Measurements from ENCODE around the gene CFAP57. TPM values are rescaled to one million over a fixed set of nuclear protein-coding genes. Genes with fewer than 3 reads are reported as not detected.

Gene CFAP57
- total and polyA plus RNA-seq, 2 of the 8 experiments (the other 6 are each of a cell fraction or from before 2014, with no cell fraction given): 0.20 to 0.80 TPM

- TF ChIP-seq, protein P1, sequence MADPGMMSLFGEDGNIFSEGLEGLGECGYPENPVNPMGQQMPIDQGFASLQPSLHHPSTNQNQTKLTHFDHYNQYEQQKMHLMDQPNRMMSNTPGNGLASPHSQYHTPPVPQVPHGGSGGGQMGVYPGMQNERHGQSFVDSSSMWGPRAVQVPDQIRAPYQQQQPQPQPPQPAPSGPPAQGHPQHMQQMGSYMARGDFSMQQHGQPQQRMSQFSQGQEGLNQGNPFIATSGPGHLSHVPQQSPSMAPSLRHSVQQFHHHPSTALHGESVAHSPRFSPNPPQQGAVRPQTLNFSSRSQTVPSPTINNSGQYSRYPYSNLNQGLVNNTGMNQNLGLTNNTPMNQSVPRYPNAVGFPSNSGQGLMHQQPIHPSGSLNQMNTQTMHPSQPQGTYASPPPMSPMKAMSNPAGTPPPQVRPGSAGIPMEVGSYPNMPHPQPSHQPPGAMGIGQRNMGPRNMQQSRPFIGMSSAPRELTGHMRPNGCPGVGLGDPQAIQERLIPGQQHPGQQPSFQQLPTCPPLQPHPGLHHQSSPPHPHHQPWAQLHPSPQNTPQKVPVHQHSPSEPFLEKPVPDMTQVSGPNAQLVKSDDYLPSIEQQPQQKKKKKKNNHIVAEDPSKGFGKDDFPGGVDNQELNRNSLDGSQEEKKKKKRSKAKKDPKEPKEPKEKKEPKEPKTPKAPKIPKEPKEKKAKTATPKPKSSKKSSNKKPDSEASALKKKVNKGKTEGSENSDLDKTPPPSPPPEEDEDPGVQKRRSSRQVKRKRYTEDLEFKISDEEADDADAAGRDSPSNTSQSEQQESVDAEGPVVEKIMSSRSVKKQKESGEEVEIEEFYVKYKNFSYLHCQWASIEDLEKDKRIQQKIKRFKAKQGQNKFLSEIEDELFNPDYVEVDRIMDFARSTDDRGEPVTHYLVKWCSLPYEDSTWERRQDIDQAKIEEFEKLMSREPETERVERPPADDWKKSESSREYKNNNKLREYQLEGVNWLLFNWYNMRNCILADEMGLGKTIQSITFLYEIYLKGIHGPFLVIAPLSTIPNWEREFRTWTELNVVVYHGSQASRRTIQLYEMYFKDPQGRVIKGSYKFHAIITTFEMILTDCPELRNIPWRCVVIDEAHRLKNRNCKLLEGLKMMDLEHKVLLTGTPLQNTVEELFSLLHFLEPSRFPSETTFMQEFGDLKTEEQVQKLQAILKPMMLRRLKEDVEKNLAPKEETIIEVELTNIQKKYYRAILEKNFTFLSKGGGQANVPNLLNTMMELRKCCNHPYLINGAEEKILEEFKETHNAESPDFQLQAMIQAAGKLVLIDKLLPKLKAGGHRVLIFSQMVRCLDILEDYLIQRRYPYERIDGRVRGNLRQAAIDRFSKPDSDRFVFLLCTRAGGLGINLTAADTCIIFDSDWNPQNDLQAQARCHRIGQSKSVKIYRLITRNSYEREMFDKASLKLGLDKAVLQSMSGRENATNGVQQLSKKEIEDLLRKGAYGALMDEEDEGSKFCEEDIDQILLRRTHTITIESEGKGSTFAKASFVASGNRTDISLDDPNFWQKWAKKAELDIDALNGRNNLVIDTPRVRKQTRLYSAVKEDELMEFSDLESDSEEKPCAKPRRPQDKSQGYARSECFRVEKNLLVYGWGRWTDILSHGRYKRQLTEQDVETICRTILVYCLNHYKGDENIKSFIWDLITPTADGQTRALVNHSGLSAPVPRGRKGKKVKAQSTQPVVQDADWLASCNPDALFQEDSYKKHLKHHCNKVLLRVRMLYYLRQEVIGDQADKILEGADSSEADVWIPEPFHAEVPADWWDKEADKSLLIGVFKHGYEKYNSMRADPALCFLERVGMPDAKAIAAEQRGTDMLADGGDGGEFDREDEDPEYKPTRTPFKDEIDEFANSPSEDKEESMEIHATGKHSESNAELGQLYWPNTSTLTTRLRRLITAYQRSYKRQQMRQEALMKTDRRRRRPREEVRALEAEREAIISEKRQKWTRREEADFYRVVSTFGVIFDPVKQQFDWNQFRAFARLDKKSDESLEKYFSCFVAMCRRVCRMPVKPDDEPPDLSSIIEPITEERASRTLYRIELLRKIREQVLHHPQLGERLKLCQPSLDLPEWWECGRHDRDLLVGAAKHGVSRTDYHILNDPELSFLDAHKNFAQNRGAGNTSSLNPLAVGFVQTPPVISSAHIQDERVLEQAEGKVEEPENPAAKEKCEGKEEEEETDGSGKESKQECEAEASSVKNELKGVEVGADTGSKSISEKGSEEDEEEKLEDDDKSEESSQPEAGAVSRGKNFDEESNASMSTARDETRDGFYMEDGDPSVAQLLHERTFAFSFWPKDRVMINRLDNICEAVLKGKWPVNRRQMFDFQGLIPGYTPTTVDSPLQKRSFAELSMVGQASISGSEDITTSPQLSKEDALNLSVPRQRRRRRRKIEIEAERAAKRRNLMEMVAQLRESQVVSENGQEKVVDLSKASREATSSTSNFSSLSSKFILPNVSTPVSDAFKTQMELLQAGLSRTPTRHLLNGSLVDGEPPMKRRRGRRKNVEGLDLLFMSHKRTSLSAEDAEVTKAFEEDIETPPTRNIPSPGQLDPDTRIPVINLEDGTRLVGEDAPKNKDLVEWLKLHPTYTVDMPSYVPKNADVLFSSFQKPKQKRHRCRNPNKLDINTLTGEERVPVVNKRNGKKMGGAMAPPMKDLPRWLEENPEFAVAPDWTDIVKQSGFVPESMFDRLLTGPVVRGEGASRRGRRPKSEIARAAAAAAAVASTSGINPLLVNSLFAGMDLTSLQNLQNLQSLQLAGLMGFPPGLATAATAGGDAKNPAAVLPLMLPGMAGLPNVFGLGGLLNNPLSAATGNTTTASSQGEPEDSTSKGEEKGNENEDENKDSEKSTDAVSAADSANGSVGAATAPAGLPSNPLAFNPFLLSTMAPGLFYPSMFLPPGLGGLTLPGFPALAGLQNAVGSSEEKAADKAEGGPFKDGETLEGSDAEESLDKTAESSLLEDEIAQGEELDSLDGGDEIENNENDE (IDR thresholded peaks at IDR 0.05; ENCODE audit: insufficient replicate concordance, low read length): no peak
- no peak for TF ChIP-seq SIRT6 (IDR thresholded peaks at IDR 0.05; ENCODE audit: low read length)
- TF ChIP-seq ZNF274 (IDR thresholded peaks at IDR 0.05; ENCODE audit: borderline replicate concordance, extremely low read depth, low read length): no peak
- no peak for TF ChIP-seq ATF2 (IDR thresholded peaks at IDR 0.05; ENCODE audit: low read length)
- TF ChIP-seq RAD21 (IDR thresholded peaks at IDR 0.05 in 1 of 2, conservative IDR thresholded peaks at IDR 0.05 in 1 of 2; ENCODE audit: low read depth in 2 of 2, low read length in 2 of 2): no peak
- TF ChIP-seq SIN3A (conservative IDR thresholded peaks at IDR 0.05 in 1 of 2, IDR thresholded peaks at IDR 0.05 in 1 of 2; ENCODE audit: low read depth in 1 of 2, low read length in 2 of 2): no peak
- TF ChIP-seq CBX8 (IDR thresholded peaks at IDR 0.05; ENCODE audit: borderline replicate concordance, low read depth, low read length): no peak
These were observed 49.7 kb downstream of the CFAP57 start (continued) for GRCh38 chr1:43221797-43222196.

Measured in H1 (cell line).